Measurements from ENCODE around the gene ANKRD20A1. TPM values are rescaled to one million over a fixed set of nuclear protein-coding genes. Genes with fewer than 3 reads are reported as not detected.
"Not testable (repeated sequence)": the region's sequence is repeated elsewhere in the genome, so short reads cannot be mapped to it uniquely, and the experiment has no call there.

Gene ANKRD20A1
- 0.43 TPM in 1 of 2 replicates, not detected in the other for polyA plus RNA-seq (2014; cell fraction: cytosol; rRNA removed)
- polyA plus RNA-seq (2014; cell fraction: nucleus; rRNA removed) = 0.10 TPM in 1 of 2 replicates, not detected in the other

DNA sequence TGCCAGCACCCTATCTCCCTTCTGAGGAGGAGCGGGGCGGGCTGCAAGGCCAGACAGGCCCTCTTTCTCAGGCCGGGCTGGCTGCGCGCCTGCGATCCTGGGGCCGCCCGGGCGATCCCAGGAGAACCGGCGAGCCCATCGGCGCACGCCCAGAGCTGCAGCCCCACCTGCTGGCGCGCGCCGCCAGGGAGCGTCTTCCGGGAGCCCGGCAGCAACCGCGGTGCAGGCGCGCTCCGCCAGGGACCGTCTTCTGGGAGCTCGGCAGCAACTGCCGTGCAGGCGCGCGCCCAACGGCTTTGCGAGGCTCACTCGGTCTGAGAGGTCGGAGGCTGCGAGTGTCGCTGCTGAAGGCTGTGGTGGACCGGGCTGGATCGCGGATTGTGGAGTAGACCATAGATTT, at the start of gene ANKRD20A1:
Gene ANKRD20A1 (plus strand): TSS at position 61 of the 400 bp plus-strand sequence. CDS start 496 bp downstream, outside the sequence.
- peak; percentile 29 for DNase-seq (ENCODE audit: low spot score)

DNA sequence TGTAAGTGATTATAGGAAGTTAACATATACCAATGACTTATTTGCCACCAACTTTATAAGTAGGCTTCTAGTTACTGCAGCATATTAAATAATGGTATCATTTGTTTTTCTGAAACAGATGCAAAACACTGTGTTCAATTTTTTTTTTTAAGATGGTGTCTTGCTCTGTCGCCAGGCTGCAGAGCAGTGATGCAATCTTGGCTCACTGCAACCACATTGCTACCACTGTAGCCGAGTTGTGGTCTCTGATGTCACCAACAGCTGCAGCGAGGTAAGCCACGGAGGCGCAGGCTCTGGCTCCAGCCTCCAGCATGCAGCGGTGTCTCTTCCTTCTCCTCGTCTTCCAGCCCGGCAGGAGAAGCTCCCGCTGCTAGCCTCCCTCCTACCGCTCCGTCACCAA, 26.6 kb upstream of the ANKRD20A1 start:
- DNase-seq (ENCODE audit: low spot score) = not testable (repeated sequence)

Small RNA genes lying within 50 kb of the gene (small RNA-seq; reads per million reads assigned to genes)
- 0 reads per million in 2 experiments for gene RNU6-368P

Data from SK-N-DZ (cell line).